UCSD-AML1 (cell line): ENCODE measurements around the gene SPATA31A7.
"Not testable (repeated sequence)": the region's sequence is repeated elsewhere in the genome, so short reads cannot be mapped to it uniquely, and the experiment has no call there.

Source experiments
- DNase-seq: peaks from one replicate; lab custom pipeline; 2025; ENCODE audit not compliant: unreplicated experiment; lab: John Stamatoyannopoulos, UW

Gene SPATA31A7

DNA sequence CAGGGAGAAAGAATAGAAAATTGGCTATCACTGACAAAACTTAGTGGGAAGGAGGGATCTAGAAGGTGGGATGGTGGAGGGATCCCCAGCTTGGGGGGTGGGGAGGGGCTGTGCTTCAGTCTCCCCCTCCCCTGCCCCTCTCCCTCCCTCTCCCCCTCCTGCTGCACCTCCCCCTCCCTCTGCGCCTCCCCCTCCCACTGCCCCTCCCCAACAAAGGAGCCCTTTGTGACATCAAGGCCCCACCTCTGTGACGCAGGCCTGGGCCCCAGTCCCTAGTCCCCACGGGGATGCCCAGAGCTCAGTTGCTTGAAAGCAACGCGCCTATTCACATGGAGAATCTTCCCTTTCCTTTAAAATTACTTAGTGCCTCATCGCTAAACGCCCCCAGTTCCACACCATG lies at the start of gene SPATA31A7:
TSS of gene SPATA31A7 (plus strand) at position 301 of the 400 bp plus-strand sequence. CDS start at position 330, 29 bp downstream.
- not testable (repeated sequence) for DNase-seq

DNA sequence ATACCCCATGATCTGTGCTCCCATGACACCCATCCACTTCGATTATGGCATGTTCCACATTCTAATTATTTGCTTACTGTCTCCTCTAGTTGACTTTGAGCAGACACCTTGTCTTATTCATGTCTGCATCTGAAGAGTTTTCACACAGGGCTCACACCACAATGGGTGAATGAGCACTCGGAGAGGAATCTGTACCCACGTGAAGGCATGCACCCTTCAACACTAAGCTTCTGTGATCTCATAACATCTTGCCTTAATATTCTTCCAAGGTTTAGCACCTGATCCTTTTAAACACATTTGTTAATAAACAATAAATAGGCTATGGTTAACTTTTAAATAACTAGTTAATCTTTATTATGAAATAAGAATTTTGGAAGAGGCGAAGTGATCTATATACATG lies 36.6 kb downstream of the SPATA31A7 start:
- DNase-seq: not testable (repeated sequence)
